Measurements from ENCODE around the gene TGFBR2. TPM values are rescaled to one million over a fixed set of nuclear protein-coding genes. Genes with fewer than 3 reads are reported as not detected.

TGFBR2 gene
- total and polyA plus RNA-seq, 2 of the 13 experiments (the other 11 are each of a cell fraction or from before 2014, with no cell fraction given) = 82.2 to 187 TPM

- ChIA-PET CTCF (ENCODE audit: low intra/inter-chr PET ratio, low total read pairs) (no interaction called here), POLR2A (no interaction called here)
- no peak; the same call in 2 of the 3 replicates for ATAC-seq
- Histone ChIP-seq H3K9me3 (ENCODE audit: low read length) (peaks cover 5% of the 10 kb centered on the region; the same call in 1 of the 2 replicates), H2AFZ (ENCODE audit: low read length) (no peak overlapping the region), H3K4me1 (ENCODE audit: insufficient read depth, low read length) (no peaks in the 10 kb centered on the region), H3K79me2 (ENCODE audit: insufficient read depth, low read length) (no peaks in the 10 kb centered on the region), H3K27ac (ENCODE audit: extremely low read length, insufficient read depth, low read length) (no peak overlapping the region), H4K20me1 (ENCODE audit: insufficient read depth, low read length) (peaks cover 3% of the 10 kb centered on the region; the same call in 1 of the 2 replicates), H3K4me3 (replicated peaks in 1 of 3; ENCODE audit: insufficient read depth in 1 of 3, low read depth in 2 of 3, low read length in 3 of 3) (no peak overlapping the region), H3K4me2 (ENCODE audit: low read depth, low read length) (no peak overlapping the region), H3K9ac (ENCODE audit: insufficient read depth, low read depth, low read length) (no peak overlapping the region), H3K36me3 (replicated peaks in 1 of 2; ENCODE audit: control insufficient read depth in 1 of 2, insufficient read depth in 2 of 2, low read length in 2 of 2) (peaks cover 4 to 11% of the 10 kb centered on the region in 2 experiments; a peak in 4 of 5 replicates), H3K27me3 (ENCODE audit: control insufficient read depth in 1 of 2, insufficient read depth in 2 of 2, low read length in 2 of 2) (no peaks in the 10 kb centered on the region)
- BruUV-seq (replicated peaks) = no TSS peak
- DNase-seq (ENCODE audit: low spot score) = no peak
- no peak for FAIRE-seq
- no peak for TF ChIP-seq ZNF136 (CRISPR knock-in tag; IDR thresholded peaks at IDR 0.05; ENCODE audit: low read depth)
- TF ChIP-seq RBM22 (optimal IDR thresholded peaks at IDR 0.05; ENCODE audit: low read length) = peak; percentile 94
- TF ChIP-seq ZNF362 (CRISPR knock-in tag; IDR thresholded peaks at IDR 0.05; ENCODE audit: borderline replicate concordance) = no peak
- TF ChIP-seq ZNF225 (CRISPR knock-in tag; IDR thresholded peaks at IDR 0.05) = no peak
- TF ChIP-seq ZNF597 (CRISPR knock-in tag; IDR thresholded peaks at IDR 0.05) = no peak
- TF ChIP-seq POLR2G (IDR thresholded peaks at IDR 0.05; ENCODE audit: low read depth, low read length) = peak; percentile 70
- TF ChIP-seq ZNF34 (CRISPR knock-in tag; IDR thresholded peaks at IDR 0.05; ENCODE audit: borderline replicate concordance) = no peak
- TF ChIP-seq GPBP1L1 (CRISPR knock-in tag; IDR thresholded peaks at IDR 0.05) = no peak
- intact Hi-C loops (cut with micrococcal nuclease; ENCODE audit: unreplicated experiment) (loop anchor here (10.0 kb wide), 1 partner anchor 205 kb away; no protein-coding TSS in a partner anchor), in situ Hi-C loops (cut with HindIII; ENCODE audit: extremely low pct_ligation_motif_present, low pct_unique_long_range_greater_than_20kb) (no loop called here)
- 97% methylated on average over 4 of the region's 4 CpGs for WGBS (ENCODE audit: low lambda C conversion rate)
Measured at GRCh38 chr3:30699927-30700326, 93.5 kb downstream of the TGFBR2 start.

Measured in HepG2 (cell line).